Fibroblast of skin of right quadriceps (primary cell): ENCODE measurements around the gene MCF2.

Experiments used
- DNase-seq: peaks from one replicate; pipeline ENCODE4 v3.0.0-alpha.2; 2013

The MCF2 gene

DNA sequence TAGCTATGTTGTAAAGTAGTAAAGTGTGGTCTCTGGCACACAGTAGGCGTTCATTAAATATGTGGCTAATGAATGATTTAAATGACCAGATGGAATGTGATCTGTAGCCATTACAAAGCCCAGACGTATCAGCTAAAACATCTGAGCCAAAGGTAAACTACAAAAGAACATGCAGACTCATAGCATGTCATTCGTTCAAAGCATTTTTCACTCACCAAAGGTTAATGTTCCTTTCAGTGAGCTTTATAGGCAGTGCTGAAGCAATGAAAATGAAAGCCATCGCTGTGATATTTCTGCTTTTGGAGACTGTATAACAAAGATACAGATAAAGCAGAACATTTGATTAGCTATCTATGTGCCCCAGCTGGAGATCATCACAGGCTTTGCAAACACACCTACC, 126.9 kb downstream of the MCF2 start:
- no peak for DNase-seq

GRCh38 chrX:139566981-139567380, 141.0 kb downstream of the MCF2 start:
- DNase-seq, result no peak

DNA sequence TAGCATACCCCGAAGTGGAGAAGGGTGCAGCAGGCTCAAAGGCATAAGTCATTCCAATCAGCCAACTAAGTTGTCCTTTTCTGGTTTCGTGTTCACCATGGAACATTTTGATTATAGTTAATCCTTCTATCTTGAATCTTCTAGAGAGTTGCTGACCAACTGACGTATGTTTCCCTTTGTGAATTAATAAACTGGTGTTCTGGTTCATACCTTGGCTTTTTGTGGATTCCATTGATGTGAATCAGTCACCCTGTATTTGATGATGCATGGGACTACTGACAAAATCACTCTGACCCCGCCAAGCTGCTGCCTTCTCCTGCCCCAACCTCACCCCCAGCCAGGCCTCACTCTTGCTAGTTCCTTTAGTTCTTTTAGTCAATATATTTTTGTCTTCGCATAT, 144.7 kb downstream of the MCF2 start:
- no peak for DNase-seq

GRCh38 chrX:139560221-139560620, 147.7 kb downstream of the MCF2 start:
- peak; percentile 0 for DNase-seq

GRCh38 chrX:139559383-139560042, 148.5 kb downstream of the MCF2 start:
- peak; percentile 13 for DNase-seq

GRCh38 chrX:139554991-139555675, 152.8 kb downstream of the MCF2 start:
- no peak for DNase-seq

DNA sequence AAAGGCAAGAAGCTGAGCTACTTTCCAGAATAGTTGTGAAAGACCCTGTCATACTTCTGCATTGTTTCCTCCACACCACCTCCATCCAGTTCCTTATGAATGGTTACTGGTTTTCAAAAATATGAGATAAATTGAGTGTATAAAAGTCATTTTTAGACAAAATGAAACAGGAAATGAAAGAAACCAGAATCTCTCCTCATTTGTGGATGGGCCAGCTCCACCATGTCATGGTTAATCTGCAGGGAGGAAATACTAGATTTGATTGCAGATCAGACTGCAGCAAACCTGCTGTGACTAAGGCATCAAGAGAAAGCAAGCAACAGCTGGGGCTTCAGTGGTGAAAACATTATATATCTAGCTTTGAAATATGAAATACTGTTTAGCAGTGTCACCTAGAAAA, 153.6 kb downstream of the MCF2 start:
- no peak for DNase-seq

GRCh38 chrX:139544591-139544990, 163.4 kb downstream of the MCF2 start:
- no peak for DNase-seq

GRCh38 chrX:139543920-139544319, 164.0 kb downstream of the MCF2 start:
- no peak for DNase-seq

- DNase-seq, result no peak
Measured at GRCh38 chrX:139542652-139543051, 165.3 kb downstream of the MCF2 start.

DNA sequence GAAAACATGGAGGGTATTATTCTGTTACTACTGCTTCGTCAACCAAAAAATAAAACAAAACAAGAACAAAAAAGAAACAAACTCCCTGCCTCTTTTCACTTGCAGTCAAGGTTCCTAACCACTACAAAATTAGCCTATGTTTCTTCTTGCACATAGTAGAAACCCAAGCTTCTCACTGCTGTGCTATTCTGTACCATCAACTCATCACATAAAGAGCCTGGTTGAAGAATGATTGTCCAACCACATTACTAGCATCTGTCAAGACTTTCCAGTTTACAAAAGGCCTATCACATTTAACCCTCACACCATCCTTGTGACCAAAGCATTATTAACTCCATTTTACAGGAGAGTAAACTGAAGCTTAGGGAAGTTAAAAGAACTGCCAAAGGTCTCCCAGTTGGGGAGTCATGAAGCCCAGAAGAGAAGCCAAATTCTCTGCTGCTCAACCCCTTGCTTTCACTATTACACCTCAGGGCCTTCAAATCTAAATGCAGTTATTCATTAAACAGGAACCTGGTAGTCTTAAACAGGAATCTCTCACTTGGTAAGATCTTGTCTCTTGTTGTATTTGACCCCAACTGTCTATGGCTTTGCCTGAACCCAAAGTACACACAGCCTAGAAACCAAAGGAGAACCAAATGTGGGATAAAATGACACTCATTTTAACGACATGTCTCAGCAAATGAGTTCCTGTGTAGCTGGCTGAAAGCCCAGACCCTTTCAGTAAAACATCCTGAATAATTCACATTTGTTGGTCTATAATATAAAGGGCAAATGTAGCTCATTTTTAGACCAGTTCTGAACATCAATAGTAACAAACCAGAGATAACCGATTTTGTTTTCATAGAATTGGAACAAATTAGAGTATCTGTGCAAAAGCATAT, 168.8 kb downstream of the MCF2 start:
- no peak for DNase-seq

GRCh38 chrX:139533444-139533843, 174.5 kb downstream of the MCF2 start:
- no peak for DNase-seq

GRCh38 chrX:139532834-139533233, 175.1 kb downstream of the MCF2 start:
- no peak for DNase-seq
